ENCODE measurements around the gene GABARAP.

The GABARAP gene

GRCh38 chr17:7241783-7242716, at the start of gene GABARAP:
Gene GABARAP (minus strand): TSS chr17:7242449. CDS start chr17:7242330, 119 bp downstream.
- peak within 1 kb of the TSS; percentile 100 for H3K4me3 ChIP-seq (ENCODE audit: low read length)
- DNase-seq (ENCODE audit: low read depth) = peak; percentile 92
- TF ChIP-seq CTCF (conservative IDR thresholded peaks at IDR 0.05; ENCODE audit: low read length) = no peak

GRCh38 chr17:7290685-7291084, 48.4 kb upstream of the GABARAP start:
- DNase-seq (ENCODE audit: low read depth) = no peak
- no peak overlapping the region for H3K4me3 ChIP-seq (ENCODE audit: low read length)
- TF ChIP-seq CTCF (conservative IDR thresholded peaks at IDR 0.05; ENCODE audit: low read length) = no peak

- no peak for TF ChIP-seq CTCF (conservative IDR thresholded peaks at IDR 0.05; ENCODE audit: low read length)
- DNase-seq (ENCODE audit: low read depth) = no peak
- H3K4me3 ChIP-seq (ENCODE audit: low read length) = no peak overlapping the region
These were observed 47.9 kb upstream of the GABARAP start for GRCh38 chr17:7290166-7290565.

- no peak for TF ChIP-seq CTCF (conservative IDR thresholded peaks at IDR 0.05; ENCODE audit: low read length)
- H3K4me3 ChIP-seq (ENCODE audit: low read length) = no peak overlapping the region
- no peak for DNase-seq (ENCODE audit: low read depth)
These were observed 47.2 kb upstream of the GABARAP start for GRCh38 chr17:7289256-7290032.

- no peak for DNase-seq (ENCODE audit: low read depth)
- no peak for TF ChIP-seq CTCF (conservative IDR thresholded peaks at IDR 0.05; ENCODE audit: low read length)
- H3K4me3 ChIP-seq (ENCODE audit: low read length) = no peak overlapping the region
These were observed 43.4 kb upstream of the GABARAP start for GRCh38 chr17:7285679-7286078.

GRCh38 chr17:7284911-7285310, 42.7 kb upstream of the GABARAP start:
- no peak for TF ChIP-seq CTCF (conservative IDR thresholded peaks at IDR 0.05; ENCODE audit: low read length)
- DNase-seq (ENCODE audit: low read depth) = no peak
- no peak overlapping the region for H3K4me3 ChIP-seq (ENCODE audit: low read length)
